Neuronal stem cell (in vitro differentiated cells): ENCODE data around the gene FIGN.
A peak's percentile ranks its signal among the peaks of the same experiment; 100 is the strongest.

Source experiments
- DNase-seq: peaks from one replicate; pipeline ENCODE4 v3.0.0-alpha.2; 2013; ENCODE audit warnings: low spot score
- H2AFZ ChIP-seq: one replicate; pipeline ENCODE4 v1.6.1; 2013; ENCODE audit warnings: mild to moderate bottlenecking, low read length, inconsistent platforms
- H2AK5ac ChIP-seq: 2 replicates; pipeline ENCODE4 v1.6.1; 2013; ENCODE audit warnings: low read depth, mild to moderate bottlenecking, inconsistent platforms, low read length, moderate library complexity, mixed read lengths
- H2BK120ac ChIP-seq: 2 replicates; pipeline ENCODE4 v1.6.1; 2013; ENCODE audit warnings: low read depth, mild to moderate bottlenecking, inconsistent platforms, low read length, moderate library complexity, mixed read lengths
- H2BK12ac ChIP-seq: one replicate; pipeline ENCODE4 v1.6.1; 2013; ENCODE audit warnings: low read length, inconsistent platforms
- H2BK15ac ChIP-seq: 2 replicates; pipeline ENCODE4 v1.6.1; 2013; ENCODE audit warnings: mild to moderate bottlenecking, low read length, inconsistent platforms, mixed read lengths
- H2BK5ac ChIP-seq: one replicate; pipeline ENCODE4 v1.6.1; 2013; ENCODE audit warnings: inconsistent platforms, mild to moderate bottlenecking, low read length, moderate library complexity
- H3K14ac ChIP-seq: one replicate; pipeline ENCODE4 v1.6.1; 2013; ENCODE audit warnings: low read length, inconsistent platforms
- H3K18ac ChIP-seq: 2 replicates; pipeline ENCODE4 v1.6.1; 2013; ENCODE audit warnings: low read length, inconsistent platforms
- H3K23ac ChIP-seq: 2 replicates; pipeline ENCODE4 v1.6.1; 2013; ENCODE audit warnings: low read depth, mild to moderate bottlenecking, mixed read lengths, low read length, inconsistent platforms; ENCODE audit not compliant: poor library complexity
- H3K27ac ChIP-seq: replicated peaks from 3 replicates; pipeline ENCODE4 v1.5.1; 2013; ENCODE audit warnings: low read length, inconsistent platforms
- H3K27me3 ChIP-seq, 3 experiments: 2 replicates each; pipeline ENCODE4 v1.6.1; 2013; ENCODE audit warnings: low read length in 3 of 3, mild to moderate bottlenecking in 2 of 3, inconsistent platforms in 1 of 3, low read depth in 1 of 3, mixed read lengths in 1 of 3, moderate library complexity in 1 of 3; ENCODE audit not compliant: control insufficient read depth in 3 of 3, insufficient read depth in 3 of 3
- H3K36me3 ChIP-seq, 2 donors: replicated peaks in 1 of 2; 2 replicates each; pipeline ENCODE4 v1.6.1; 2013; ENCODE audit warnings: low read length in 2 of 2; ENCODE audit not compliant: control insufficient read depth in 2 of 2, insufficient read depth in 2 of 2
- H3K4ac ChIP-seq: 2 replicates; pipeline ENCODE4 v1.6.1; 2013; ENCODE audit warnings: inconsistent platforms, mild to moderate bottlenecking, low read length, moderate library complexity
- H3K4me1 ChIP-seq, 2 donors: 1 replicate in 1 of 2; 2 replicates in 1 of 2; pipeline ENCODE4 v1.6.1; 2013; ENCODE audit warnings: low read length in 2 of 2, low read depth in 1 of 2; ENCODE audit not compliant: control insufficient read depth in 2 of 2, insufficient read depth in 1 of 2
- H3K4me2 ChIP-seq: one replicate; pipeline ENCODE4 v1.6.1; 2013; ENCODE audit warnings: mild to moderate bottlenecking, low read length, inconsistent platforms; ENCODE audit not compliant: insufficient read depth, poor library complexity, severe bottlenecking
- H3K4me3 ChIP-seq, 2 donors: 2 replicates each; pipeline ENCODE4 v1.5.1; 2013; ENCODE audit warnings: low read length in 2 of 2, mild to moderate bottlenecking in 2 of 2, inconsistent platforms in 1 of 2, moderate library complexity in 1 of 2
- H3K79me1 ChIP-seq: one replicate; pipeline ENCODE4 v1.6.1; 2013; ENCODE audit warnings: low read depth, mild to moderate bottlenecking, inconsistent platforms, low read length, moderate library complexity
- H3K9ac ChIP-seq: one replicate; pipeline ENCODE4 v1.6.1; 2013; ENCODE audit warnings: mild to moderate bottlenecking, low read depth, low read length, inconsistent platforms; ENCODE audit not compliant: poor library complexity
- H3K9me3 ChIP-seq, 2 donors: replicated peaks in 1 of 2; 2 replicates each; pipeline versions ENCODE3 to v1.6.1; 2013; ENCODE audit warnings: low read length in 2 of 2, mild to moderate bottlenecking in 2 of 2, inconsistent platforms in 1 of 2, low read depth in 1 of 2, mixed read lengths in 1 of 2, moderate library complexity in 1 of 2; ENCODE audit not compliant: control insufficient read depth in 2 of 2, insufficient read depth in 1 of 2
- H4K8ac ChIP-seq: one replicate; pipeline ENCODE4 v1.6.1; 2013; ENCODE audit warnings: low read depth, mild to moderate bottlenecking, inconsistent platforms, low read length, moderate library complexity
- H4K91ac ChIP-seq: one replicate; pipeline ENCODE4 v1.6.1; 2013; ENCODE audit warnings: low read length, low read depth, mild to moderate bottlenecking, inconsistent platforms; ENCODE audit not compliant: poor library complexity
- WGBS, 2 donors: extraction: QIAGEN DNeasy Blood & Tissue Kit; methylation state at CpG; one replicate each; pipeline ENCODE4 v1.1.7; 2013; ENCODE audit warnings: missing lambda C conversion rate in 2 of 2, mixed read lengths in 1 of 2; ENCODE audit not compliant: insufficient read length in 2 of 2, insufficient replicate concordance in 1 of 2; ENCODE audit errors: extremely low coverage in 2 of 2; 5-methylcytosine and 5-hydroxymethylcytosine counted together

Gene FIGN

DNA sequence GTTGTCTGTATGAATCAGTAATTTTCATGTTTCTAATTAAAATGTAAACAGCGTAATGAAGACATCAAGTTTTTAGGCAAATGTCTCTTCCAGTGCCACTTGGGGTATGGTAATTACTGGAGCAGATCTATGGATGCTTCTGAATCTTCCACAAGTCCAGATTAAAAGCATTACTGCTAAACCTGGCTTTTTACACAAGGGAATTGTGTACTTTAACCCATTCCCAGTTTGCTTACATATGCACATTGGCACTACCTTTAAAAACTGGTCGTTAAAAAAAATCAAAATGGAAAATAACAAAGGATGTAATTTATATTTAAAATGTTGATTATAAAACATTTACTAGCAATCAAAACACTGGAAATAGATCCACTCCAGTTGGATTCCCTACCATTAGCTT is 19.7 kb downstream of the FIGN start:
- Histone ChIP-seq H3K4ac (no peak overlapping the region), H3K4me2 (no peak overlapping the region), H3K27me3 (no peaks in the 10 kb centered on the region), H3K4me1 (peaks cover 21 to 49% of the 10 kb centered on the region in 2 donors), H3K23ac (no peak overlapping the region), H2BK5ac (no peak overlapping the region), H3K14ac (no peak overlapping the region), H2AK5ac (no peak overlapping the region), H2BK120ac (no peak overlapping the region), H3K27ac (no peak overlapping the region), H3K18ac (no peak overlapping the region), H3K9ac (no peak overlapping the region), H3K9me3 (no peaks in the 10 kb centered on the region), H2AFZ (no peak overlapping the region), H2BK15ac (no peak overlapping the region), H4K8ac (no peak overlapping the region), H2BK12ac (no peak overlapping the region), H3K36me3 (no peaks in the 10 kb centered on the region), H4K91ac (no peak overlapping the region), H3K4me3 (no peak overlapping the region), H3K79me1 (peaks cover 2% of the 10 kb centered on the region)
- DNase-seq: no peak
- no CpG with 5 or more reads among the region's 2 CpGs for WGBS, 2 donors

DNA sequence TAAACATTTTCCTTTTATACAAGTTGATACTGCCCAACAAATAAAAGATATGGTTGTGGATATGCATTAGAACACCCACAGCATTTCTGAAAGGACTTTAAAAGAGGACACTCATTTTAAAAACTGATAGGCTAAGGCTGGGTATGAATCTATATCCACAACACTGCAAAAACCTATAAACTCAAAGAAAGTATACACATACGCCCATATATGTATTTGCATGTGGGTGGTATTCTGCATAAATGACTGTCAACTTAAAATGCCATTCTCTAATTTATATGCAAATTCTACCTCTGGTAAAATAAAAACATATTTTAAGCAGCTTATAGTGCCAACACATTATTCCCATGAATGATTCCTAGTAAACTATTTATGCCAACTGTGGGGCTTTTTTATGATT is 20.1 kb downstream of the FIGN start:
- Histone ChIP-seq H4K8ac (no peak overlapping the region), H3K79me1 (peaks cover 2% of the 10 kb centered on the region), H3K27me3 (no peaks in the 10 kb centered on the region), H2BK12ac (no peak overlapping the region), H3K4ac (no peak overlapping the region), H3K27ac (no peak overlapping the region), H4K91ac (no peak overlapping the region), H2BK120ac (no peak overlapping the region), H3K14ac (no peak overlapping the region), H3K4me1 (peaks cover 21 to 52% of the 10 kb centered on the region in 2 donors), H2AFZ (no peak overlapping the region), H3K4me3 (no peak overlapping the region), H3K36me3 (no peaks in the 10 kb centered on the region), H3K4me2 (no peak overlapping the region), H2BK15ac (no peak overlapping the region), H3K9ac (no peak overlapping the region), H3K9me3 (no peaks in the 10 kb centered on the region), H3K23ac (no peak overlapping the region), H3K18ac (no peak overlapping the region), H2BK5ac (no peak overlapping the region), H2AK5ac (no peak overlapping the region)
- no CpG with 5 or more reads among the region's 1 CpG for WGBS, 2 donors
- no peak for DNase-seq

DNA sequence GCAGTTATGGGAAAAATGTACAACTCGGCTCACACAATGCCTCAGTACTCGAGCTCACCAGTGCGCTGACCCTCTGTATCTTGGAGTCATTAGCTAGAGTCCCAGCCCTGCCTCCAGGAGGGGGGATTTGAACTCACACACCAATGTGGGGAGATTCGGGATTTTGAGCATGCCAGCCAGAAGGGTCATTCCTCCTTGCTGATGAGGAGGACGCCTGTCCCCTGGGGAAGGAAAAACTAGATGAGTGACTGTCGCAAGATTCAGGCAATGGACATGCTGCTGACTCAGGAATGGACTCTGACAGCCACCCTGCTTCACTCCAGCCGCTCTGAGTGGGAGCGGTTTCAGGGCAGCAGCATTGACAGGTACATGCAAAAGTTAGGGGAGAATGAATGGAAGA is 20.6 kb downstream of the FIGN start:
- H3K9ac ChIP-seq: no peak overlapping the region
- no peak for DNase-seq

DNA sequence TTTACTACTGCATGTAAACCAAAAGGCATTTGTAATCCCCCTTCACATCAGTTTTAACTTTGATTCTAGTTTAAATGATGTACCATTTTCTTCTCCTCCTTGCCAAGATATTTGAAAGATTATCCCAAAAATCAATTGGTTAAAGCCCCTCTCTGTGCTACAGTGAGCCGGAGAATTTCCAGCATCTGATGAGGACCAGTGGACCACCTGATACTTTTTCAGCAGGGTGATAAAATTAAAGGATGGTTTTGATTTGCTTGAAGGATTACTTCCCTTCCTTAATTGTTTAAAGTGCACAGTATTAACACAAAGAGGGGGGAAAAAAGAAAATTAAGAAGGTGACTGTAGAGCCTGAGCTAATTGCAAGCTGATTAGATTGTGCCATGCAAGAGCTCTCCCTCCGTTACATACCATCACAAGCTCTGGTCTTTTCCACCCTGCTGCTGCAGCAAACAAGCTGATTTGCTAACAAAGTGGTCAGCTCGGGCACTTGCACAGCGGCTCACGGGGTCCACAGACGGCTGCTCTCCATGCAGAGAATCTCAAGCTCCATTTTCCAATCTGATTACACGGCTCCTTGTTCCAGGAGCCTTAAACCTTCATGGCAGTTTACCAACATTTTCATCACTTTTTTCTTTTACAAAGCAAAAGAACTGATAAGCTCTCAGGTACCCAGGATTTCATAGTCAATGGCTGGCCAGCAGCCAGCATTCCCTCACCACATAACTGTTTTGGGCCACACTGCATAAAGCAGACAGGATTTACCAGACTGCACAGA is 22.1 kb downstream of the FIGN start:
- Histone ChIP-seq H3K36me3 (no peaks in the 10 kb centered on the region), H2BK15ac (no peak overlapping the region), H3K23ac (no peak overlapping the region), H3K9ac (no peak overlapping the region), H3K27ac (peak overlapping the region; percentile 69), H3K4ac (no peak overlapping the region), H2AK5ac (no peak overlapping the region), H2BK12ac (no peak overlapping the region), H3K9me3 (no peaks in the 10 kb centered on the region), H3K4me3 (no peak overlapping the region), H3K4me2 (no peak overlapping the region), H2BK5ac (no peak overlapping the region), H3K4me1 (peaks cover 23 to 54% of the 10 kb centered on the region in 2 donors), H3K18ac (no peak overlapping the region), H3K14ac (no peak overlapping the region), H3K27me3 (no peaks in the 10 kb centered on the region), H3K79me1 (no peaks in the 10 kb centered on the region), H4K8ac (no peak overlapping the region), H2AFZ (peak overlapping the region; percentile 23), H2BK120ac (no peak overlapping the region), H4K91ac (no peak overlapping the region)
- no peak for DNase-seq
- WGBS, 2 donors: no CpG with 5 or more reads among the region's 7 CpGs

More for the DNA sequence above, 20.6 kb downstream of the FIGN start:
- H3K23ac ChIP-seq: no peak overlapping the region
- H3K36me3 ChIP-seq: no peaks in the 10 kb centered on the region
- H2BK120ac ChIP-seq: no peak overlapping the region
- H3K27me3 ChIP-seq: no peaks in the 10 kb centered on the region
- peaks cover 25 to 55% of the 10 kb centered on the region in 2 donors for H3K4me1 ChIP-seq
- peak overlapping the region; percentile 49 for H3K27ac ChIP-seq
- no peak overlapping the region for H2BK12ac ChIP-seq
- no peak overlapping the region for H2BK15ac ChIP-seq
- H2BK5ac ChIP-seq: no peak overlapping the region
- WGBS, 2 donors: no CpG with 5 or more reads among the region's 8 CpGs
- no peak overlapping the region for H3K14ac ChIP-seq
- H3K4me3 ChIP-seq: no peak overlapping the region
- no peak overlapping the region for H2AFZ ChIP-seq
- peaks cover 2% of the 10 kb centered on the region for H3K79me1 ChIP-seq
- H3K4ac ChIP-seq: no peak overlapping the region
- no peak overlapping the region for H4K8ac ChIP-seq
- no peak overlapping the region for H4K91ac ChIP-seq
- H3K9me3 ChIP-seq: no peaks in the 10 kb centered on the region
- H3K4me2 ChIP-seq: no peak overlapping the region
- no peak overlapping the region for H2AK5ac ChIP-seq
- H3K18ac ChIP-seq: peak overlapping the region; percentile 0
